KOPT-K1 (cell line): Measurements from ENCODE around the gene OLIG3.

ENCODE experiments used
- H3K27ac ChIP-seq: fragments of 200-600 bp; sonication (generic); 2 replicates; pipeline ENCODE4 v1.5.1; 2016; ENCODE audit warnings: antibody characterized with exemption, mild to moderate bottlenecking, low read depth, low read length; ENCODE audit not compliant: poor library complexity, severe bottlenecking
- H3K36me3 ChIP-seq: fragments of 200-600 bp; sonication (generic); 2 replicates; pipeline ENCODE4 v1.5.1; 2017; ENCODE audit warnings: antibody characterized with exemption, mild to moderate bottlenecking, low read length, moderate library complexity; ENCODE audit not compliant: insufficient read depth
- H3K9me3 ChIP-seq: fragments of 200-600 bp; sonication (generic); 2 replicates; pipeline ENCODE4 v1.5.1; 2017; ENCODE audit warnings: antibody characterized with exemption, low read length, mild to moderate bottlenecking; ENCODE audit not compliant: insufficient read depth, poor library complexity, severe bottlenecking

OLIG3 gene

DNA sequence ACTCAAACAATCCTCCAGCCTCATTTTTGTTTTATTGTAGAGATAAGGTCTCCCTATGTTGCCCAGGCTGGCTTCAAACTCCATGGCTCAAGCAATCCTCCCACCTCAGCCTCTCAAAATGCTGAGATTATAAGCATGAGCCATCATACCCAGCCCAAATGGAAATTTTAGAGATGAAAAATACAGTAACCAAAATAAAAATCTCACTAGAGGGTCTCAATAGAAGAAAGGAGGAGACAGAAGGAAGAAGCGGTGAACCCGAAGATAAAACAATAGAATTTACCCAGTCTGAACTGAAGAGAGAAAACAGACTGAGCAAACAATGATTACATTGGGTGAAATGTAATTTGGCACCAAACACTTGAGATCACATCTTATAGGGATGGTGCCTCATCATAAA, 16.7 kb upstream of the OLIG3 start:
- Histone ChIP-seq H3K9me3 (peaks cover 10% of the 10 kb centered on the region), H3K36me3 (no peaks in the 10 kb centered on the region), H3K27ac (no peak overlapping the region)

DNA sequence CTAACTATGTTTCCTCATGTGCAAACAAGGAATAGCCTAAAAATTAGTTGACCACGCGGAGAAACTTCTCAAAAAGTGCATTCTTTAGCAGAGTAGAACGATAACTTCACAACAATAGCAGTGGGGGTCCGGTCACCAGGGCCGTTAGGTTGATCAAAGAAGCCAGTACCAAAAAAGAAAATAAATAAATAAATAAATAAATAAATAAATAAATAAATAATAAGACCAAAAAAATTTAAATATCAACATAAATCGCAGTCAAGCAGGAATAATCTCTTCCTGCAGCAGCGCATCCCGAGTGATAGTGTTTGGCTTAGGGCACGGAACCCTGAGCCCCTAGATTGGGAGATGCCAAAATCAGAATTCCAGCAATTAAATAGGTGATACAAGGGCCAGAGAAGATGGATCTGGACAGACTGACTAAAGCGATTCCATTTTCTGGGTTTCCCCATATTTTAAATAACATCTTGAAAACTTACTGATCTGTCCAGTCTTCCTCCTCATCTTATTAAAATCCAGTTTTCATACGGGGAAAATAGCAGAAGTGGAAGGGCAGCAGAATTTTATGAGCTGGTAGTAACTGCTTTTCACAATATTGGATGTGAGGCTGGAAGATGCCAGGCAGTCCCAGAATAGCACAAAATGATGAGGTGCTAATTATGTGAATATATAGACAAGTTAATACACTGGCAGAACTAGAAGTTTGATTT, 4.4 kb upstream of the OLIG3 start:
- H3K27ac ChIP-seq, result no peak overlapping the region

DNA sequence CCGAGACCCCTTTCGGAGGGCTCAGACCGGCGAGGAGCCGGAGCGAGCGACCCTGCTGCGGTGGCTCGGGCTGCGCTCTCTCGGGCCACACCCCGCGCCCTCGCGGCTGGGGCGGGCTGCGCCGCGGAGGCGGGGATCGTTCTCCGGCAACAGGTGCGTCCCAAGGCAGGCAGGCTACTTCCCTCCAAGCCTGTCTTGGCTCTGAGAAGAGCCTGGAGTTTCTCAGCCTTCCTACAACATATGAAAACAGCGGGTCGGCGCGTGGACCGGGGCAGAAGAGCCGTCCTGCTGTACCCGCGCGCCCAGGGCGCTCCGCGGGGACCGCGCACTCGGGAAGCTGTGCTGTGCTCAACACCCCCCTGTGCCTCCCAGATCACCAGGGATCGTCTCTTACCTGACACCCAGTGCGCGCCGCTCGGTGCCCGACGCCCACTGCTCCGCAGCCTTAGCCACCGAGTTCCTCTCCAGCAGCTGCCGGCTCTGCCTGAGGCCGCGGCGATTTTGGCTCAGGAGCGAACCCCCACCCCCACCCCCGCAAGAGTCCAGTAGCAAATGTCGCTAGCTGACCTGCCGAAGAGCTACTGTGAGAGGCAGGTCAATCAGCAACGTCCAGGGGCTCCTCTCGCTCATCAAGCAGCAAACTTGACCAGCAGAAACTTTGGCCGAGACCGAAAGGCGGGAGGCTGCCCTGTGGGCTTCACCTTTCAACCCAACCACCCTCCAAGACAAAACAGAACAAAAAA, 3.7 kb upstream of the OLIG3 start:
- Histone ChIP-seq H3K9me3 (peaks cover 42% of the 10 kb centered on the region), H3K27ac (no peak overlapping the region), H3K36me3 (no peaks in the 10 kb centered on the region)

More for the DNA sequence above, 4.4 kb upstream of the OLIG3 start:
- peaks cover 39% of the 10 kb centered on the region for H3K9me3 ChIP-seq
- no peaks in the 10 kb centered on the region for H3K36me3 ChIP-seq

DNA sequence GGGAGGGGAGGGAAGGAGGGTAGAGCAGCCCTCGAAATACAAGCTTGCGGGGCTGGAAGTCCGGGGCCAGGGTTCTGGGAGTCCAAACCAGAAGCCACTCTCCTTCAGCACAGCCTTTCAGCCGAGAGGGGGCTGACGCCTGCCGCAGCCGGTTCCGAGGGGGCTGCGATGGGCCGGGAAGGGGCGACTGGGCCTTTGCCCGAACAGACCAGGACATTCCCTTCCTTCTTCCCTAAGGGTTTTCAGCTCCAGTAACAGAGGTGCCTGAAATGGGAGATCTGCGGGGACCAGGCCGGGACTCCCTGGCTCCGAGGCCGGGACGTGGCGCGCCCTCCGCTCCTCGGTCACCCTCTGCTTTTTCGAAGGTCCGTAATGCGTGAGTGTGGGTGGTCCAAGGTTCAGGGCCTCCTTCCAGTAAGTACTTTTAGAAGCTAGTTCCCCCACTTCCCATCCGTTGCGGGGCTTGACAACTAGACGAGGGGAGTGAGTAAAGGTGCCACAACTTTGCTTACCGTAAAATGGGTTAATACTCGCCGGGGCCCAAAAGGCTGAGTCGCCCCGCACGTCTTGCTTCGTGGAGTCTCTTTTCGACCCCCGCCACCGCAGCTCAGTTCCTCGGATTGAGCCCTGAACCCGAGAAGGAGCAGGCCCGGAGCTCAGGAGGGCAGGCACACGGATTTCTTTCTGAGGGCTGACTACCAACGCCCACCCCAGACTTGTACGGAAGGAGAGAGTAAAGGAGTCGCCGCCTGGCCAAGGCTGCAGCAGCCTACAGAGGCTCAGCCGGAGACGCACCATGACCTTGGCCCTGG, 2.9 kb upstream of the OLIG3 start:
- no peak overlapping the region for H3K27ac ChIP-seq
- H3K36me3 ChIP-seq, result no peaks in the 10 kb centered on the region
- H3K9me3 ChIP-seq, result peaks cover 42% of the 10 kb centered on the region

DNA sequence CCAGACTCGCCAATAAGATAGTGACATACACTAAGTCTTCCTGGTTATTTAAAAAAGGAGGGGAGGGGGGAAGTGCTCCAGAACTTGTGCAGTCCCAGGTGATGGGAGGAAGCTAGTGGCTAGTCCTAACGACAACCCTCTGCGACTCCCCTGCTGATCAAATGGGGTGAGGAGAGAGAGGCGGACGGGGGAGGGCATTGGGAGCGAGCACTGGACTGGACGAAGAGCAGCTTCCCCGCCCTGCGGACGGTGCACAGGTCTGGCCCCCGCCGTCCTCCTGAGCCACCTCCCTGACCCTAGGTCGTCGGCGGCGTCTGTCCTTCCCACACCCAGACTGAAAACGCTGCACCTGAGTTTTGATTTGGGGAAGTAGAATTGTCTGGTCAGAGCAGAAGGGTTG, 2.2 kb upstream of the OLIG3 start:
- H3K27ac ChIP-seq, result no peak overlapping the region
- H3K36me3 ChIP-seq, result no peaks in the 10 kb centered on the region
- H3K9me3 ChIP-seq, result peaks cover 42% of the 10 kb centered on the region

DNA sequence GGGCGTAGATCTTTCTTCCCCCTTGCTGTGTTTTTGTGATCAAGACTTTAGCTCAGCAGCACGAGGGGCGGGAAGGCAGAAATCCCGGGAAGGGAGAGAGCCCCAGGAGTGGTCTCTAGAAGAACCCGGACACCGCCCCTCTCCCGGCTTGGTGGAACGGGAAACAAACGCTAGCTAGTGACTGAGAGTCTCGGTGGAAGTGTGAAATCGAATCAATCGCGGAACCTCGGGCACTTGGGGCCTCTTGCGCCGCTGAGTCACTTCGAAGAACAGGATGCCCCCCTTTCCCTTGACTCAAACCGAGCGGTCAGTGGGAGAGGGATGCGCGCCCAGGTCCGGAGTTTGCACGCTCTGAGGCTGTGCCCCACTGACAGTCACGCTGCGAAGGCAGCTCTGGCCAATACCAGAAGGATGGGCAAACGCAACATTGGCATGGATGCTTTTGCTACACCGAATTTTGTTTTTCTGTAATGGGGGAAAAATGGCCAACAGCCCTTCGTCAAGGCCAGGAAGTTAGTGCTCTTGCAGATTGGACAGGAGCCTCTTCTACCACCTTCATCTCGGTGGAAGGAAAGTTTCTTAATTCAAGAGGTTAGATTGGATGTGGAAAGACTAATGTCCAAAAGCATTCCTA, 1.6 kb upstream of the OLIG3 start:
- no peaks in the 10 kb centered on the region for H3K36me3 ChIP-seq
- H3K9me3 ChIP-seq, result peaks cover 42% of the 10 kb centered on the region
- no peak overlapping the region for H3K27ac ChIP-seq

DNA sequence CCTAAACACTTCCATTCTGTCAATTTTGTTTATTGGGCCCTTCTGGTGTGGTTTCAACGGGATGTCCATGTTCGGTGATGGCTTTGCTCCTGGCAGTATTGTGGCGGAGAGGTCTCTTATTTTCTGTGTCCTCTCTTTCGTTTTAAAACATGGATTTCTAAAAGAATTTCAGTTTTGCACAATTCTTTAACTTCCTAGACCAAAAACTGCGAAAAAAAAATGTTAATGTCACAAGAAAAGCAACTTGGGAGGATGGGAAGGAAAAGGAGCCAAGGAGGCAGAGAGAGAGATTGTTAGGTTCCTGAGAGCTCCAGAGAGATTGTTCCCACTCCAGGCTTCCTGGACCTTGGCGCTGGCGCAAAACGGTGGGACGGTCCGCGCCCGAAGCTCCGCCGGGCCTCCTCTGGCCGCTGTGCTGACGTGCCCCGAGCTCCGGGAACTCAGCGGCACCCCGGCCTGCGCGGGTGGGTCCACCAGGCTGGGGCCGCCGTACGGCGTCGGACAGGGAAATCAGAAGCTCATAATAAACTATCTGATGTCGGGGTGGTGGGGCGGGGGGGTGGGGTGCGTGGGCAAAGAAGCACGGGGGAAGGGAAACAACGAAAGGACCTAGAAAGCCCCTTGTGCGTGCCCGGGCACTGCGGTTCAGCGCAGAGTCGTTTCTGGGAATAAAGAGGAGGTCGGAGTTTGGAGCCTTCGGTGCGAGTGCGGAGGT, 951 bp upstream of the OLIG3 start:
- H3K9me3 ChIP-seq, result peaks cover 42% of the 10 kb centered on the region
- no peaks in the 10 kb centered on the region for H3K36me3 ChIP-seq

DNA sequence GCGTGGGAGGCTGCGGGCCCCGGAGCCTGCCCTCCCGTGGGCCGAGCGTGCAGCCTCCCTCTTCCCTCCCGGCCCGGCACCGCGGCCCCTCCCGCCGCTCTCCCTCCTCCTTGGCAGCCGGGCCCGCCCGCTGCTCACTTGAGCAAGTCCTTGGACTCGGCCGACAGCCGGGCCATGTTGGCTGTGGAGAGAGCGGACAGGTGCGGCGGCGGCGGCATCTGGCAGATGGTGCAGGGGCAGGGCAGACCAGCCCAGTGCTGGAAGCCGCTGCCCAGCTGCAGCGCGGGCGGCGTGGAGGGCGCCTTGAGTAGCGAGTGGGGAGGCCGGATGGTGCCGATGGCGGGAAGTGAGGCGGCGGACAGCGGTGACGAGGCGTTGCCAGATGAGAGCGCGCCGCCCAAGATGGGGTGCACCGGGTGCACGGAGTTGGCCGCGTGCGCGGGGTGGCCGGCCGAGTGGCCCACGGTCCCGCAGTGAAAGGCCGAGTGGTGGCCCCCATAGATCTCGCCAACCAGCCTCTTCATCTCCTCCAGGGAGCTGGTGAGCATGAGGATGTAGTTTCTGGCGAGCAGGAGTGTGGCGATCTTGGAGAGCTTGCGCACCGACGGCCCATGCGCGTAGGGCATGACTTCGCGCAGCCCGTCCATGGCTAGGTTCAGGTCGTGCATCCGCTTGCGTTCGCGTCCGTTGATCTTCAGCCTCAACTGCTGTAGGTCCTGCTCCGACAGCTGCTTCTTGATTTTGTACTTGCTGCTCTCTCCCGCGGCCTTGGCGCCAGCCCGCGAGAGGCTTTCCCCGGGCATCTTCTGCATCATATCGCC, 766 bp downstream of the OLIG3 start:
- Histone ChIP-seq H3K9me3 (peaks cover 54% of the 10 kb centered on the region), H3K36me3 (no peaks in the 10 kb centered on the region), H3K27ac (no peak overlapping the region)

More for the DNA sequence above, 951 bp upstream of the OLIG3 start:
- no peak overlapping the region for H3K27ac ChIP-seq

DNA sequence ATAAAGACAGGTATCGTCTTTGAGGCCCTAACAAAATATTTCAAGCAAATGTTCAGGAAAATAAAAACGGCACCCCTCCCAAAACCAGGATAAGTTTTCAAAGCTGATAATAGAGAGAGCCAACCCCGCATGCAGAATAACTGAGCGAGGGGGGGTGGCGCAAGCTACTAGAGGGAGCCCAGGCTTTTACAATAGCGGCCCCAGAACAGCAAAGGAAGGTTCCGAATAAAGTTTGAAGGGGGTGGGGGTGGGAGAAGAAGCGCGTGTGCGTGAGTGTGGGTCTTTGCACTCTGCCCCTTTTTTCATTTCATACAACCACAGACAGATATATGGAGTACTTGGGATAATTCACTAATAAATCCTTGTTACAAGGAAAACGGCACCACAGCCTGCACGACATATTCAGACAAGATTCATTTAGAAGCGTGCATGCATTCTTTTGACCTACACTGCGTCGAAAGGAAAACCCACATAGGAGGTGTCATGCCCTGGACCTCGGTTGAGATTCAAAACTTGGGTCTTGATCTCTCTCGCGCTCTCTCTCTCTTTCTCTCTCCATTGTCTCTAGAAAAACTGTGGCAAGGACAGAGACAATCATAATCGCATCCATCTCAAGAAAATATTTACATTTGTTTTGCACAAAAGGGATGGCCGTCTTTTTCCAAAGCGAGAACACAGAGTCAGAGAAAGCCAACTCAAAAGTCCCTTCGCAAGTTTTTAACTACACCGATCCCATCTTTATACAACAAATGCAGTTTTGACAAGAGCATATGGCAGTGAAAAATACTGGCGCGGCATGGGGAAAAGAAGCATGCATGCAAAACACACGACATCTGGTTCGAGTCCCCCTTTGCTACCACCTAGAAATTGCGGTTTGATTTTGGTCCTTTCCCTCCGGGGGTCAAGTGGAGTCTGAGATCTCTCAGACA, 1.6 kb downstream of the OLIG3 start:
- no peaks in the 10 kb centered on the region for H3K36me3 ChIP-seq
- no peak overlapping the region for H3K27ac ChIP-seq
- H3K9me3 ChIP-seq, result peaks cover 49% of the 10 kb centered on the region

DNA sequence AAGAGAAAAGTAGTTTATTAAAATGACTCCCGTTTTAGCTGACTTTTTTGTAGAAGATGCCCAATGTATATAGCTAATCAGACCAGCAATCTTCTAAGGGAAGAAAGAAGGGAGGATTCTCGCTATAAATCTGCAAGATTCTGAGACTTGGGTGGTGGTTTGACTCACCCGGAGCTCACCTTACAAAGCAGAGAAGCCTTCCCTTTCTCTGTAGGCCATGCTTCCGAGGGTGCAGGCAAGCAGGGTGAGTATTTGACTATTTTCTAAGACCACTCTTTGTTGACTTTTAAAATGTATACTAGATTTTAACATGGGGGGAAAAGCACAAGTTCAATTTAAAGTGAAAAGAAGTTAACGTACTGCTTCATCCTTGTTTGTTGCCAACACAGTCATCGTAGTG, 2.7 kb downstream of the OLIG3 start:
- no peak overlapping the region for H3K27ac ChIP-seq
- H3K9me3 ChIP-seq, result peaks cover 39% of the 10 kb centered on the region

DNA sequence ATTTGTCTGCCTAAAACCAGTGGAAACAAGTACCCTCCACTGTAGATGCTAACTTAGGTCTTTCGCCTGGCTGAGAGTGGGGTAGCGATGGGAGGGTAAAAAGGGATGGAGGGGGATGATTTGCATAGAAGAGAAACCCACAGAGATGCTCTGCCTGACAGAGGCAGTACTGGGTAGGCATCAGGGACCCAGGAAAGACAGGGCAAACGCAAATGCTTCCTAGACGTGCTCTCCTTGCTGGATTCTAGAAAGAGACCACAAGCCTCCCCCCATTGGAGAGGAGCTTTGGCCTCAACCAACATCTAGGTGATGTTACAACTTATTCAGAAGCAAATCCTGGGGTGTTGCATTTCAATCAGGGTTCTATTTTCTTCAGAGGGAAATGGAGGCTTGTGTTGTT, 3.2 kb downstream of the OLIG3 start:
- Histone ChIP-seq H3K36me3 (no peaks in the 10 kb centered on the region), H3K9me3 (peaks cover 33% of the 10 kb centered on the region), H3K27ac (no peak overlapping the region)

More for the DNA sequence above, 2.7 kb downstream of the OLIG3 start:
- no peaks in the 10 kb centered on the region for H3K36me3 ChIP-seq

DNA sequence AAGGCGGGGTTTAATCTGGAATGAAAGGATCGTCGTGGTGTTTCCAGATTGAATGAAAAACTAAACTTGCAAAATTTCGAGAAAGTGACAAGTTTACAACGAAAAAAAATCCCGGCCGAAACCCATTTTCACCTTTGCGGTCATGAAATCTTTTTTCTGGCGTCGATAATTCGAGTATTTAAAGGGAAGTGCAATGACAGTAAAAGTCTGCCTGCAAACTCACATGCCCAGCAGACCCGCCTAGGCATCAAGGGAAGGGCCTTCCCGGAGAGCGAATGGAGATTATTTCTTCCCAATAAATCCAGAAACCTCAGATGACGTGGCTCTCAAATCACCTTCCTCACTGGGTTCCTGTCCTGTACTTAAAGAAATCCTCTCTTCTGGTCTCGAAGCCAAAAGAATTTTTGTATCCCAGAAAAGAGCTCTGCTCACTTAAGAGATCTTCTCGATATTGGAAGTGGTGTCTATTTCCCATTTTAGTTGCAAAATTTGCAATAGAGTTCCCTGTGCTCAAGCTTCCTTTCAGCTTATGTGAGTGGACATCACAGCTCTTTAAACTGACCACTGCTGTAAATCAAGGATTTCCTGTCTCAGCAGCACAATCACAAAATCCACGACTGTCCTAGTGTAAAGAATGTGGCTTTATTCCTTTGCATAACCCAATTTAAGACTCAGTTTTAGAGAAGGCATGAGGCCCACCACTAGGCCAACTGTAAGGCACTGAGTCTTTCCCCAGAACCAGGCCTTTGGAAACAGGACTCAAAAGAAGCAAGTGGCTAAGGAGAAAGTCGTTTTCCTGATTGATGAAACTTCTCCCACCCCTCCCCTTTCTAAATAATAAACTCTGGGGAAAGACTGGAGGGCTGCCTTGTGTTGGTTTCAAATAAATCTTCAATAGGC, 3.9 kb downstream of the OLIG3 start:
- H3K36me3 ChIP-seq, result no peaks in the 10 kb centered on the region
- no peak overlapping the region for H3K27ac ChIP-seq
- peaks cover 26% of the 10 kb centered on the region for H3K9me3 ChIP-seq
